Measurements from ENCODE around the gene GNA14.

GNA14 gene

GRCh38 chr9:77677397-77677796 lies 29.3 kb upstream of the GNA14 start:
- H3K4me2 ChIP-seq: no peak overlapping the region
- no peak overlapping the region for H3K27ac ChIP-seq
- no peaks in the 10 kb centered on the region for H3K4me1 ChIP-seq (ENCODE audit: low read depth, poor library complexity, severe bottlenecking)
- no peak for TF ChIP-seq CTCF (conservative IDR thresholded peaks at IDR 0.05; ENCODE audit: low read depth, low read length)
- H2AFZ ChIP-seq (ENCODE audit: low read depth): no peak overlapping the region
- H3K79me2 ChIP-seq (ENCODE audit: insufficient read depth, low read depth): no peaks in the 10 kb centered on the region
- H3K36me3 ChIP-seq (ENCODE audit: insufficient read depth): no peaks in the 10 kb centered on the region
- no peaks in the 10 kb centered on the region for H4K20me1 ChIP-seq (ENCODE audit: insufficient read depth)
- no peak overlapping the region for H3K9ac ChIP-seq
- H3K4me3 ChIP-seq (IDR thresholded peaks at IDR 0.05; ENCODE audit: insufficient read depth, low read depth, low read length): no peak overlapping the region
- no peaks in the 10 kb centered on the region for H3K27me3 ChIP-seq (ENCODE audit: insufficient read depth, low read depth)

- TF ChIP-seq CTCF (conservative IDR thresholded peaks at IDR 0.05; ENCODE audit: low read depth, low read length): no peak
- Histone ChIP-seq H3K4me1 (ENCODE audit: low read depth, poor library complexity, severe bottlenecking) (no peaks in the 10 kb centered on the region), H3K36me3 (ENCODE audit: insufficient read depth) (no peaks in the 10 kb centered on the region), H3K9ac (no peak overlapping the region), H2AFZ (ENCODE audit: low read depth) (no peak overlapping the region), H3K4me2 (no peak overlapping the region), H3K79me2 (ENCODE audit: insufficient read depth, low read depth) (no peaks in the 10 kb centered on the region), H3K27me3 (ENCODE audit: insufficient read depth, low read depth) (no peaks in the 10 kb centered on the region), H3K27ac (no peak overlapping the region), H3K4me3 (IDR thresholded peaks at IDR 0.05; ENCODE audit: insufficient read depth, low read depth, low read length) (no peak overlapping the region), H4K20me1 (ENCODE audit: insufficient read depth) (no peaks in the 10 kb centered on the region)
These were observed 26.0 kb upstream of the GNA14 start for GRCh38 chr9:77673941-77674791.

GRCh38 chr9:77672183-77672582 lies 24.1 kb upstream of the GNA14 start:
- no peaks in the 10 kb centered on the region for H4K20me1 ChIP-seq (ENCODE audit: insufficient read depth)
- no peaks in the 10 kb centered on the region for H3K79me2 ChIP-seq (ENCODE audit: insufficient read depth, low read depth)
- H3K4me1 ChIP-seq (ENCODE audit: low read depth, poor library complexity, severe bottlenecking): no peaks in the 10 kb centered on the region
- H3K27me3 ChIP-seq (ENCODE audit: insufficient read depth, low read depth): no peaks in the 10 kb centered on the region
- H3K4me3 ChIP-seq (IDR thresholded peaks at IDR 0.05; ENCODE audit: insufficient read depth, low read depth, low read length): no peak overlapping the region
- no peak overlapping the region for H3K4me2 ChIP-seq
- no peak overlapping the region for H3K9ac ChIP-seq
- TF ChIP-seq CTCF (conservative IDR thresholded peaks at IDR 0.05; ENCODE audit: low read depth, low read length): no peak
- H2AFZ ChIP-seq (ENCODE audit: low read depth): no peak overlapping the region
- no peaks in the 10 kb centered on the region for H3K36me3 ChIP-seq (ENCODE audit: insufficient read depth)
- H3K27ac ChIP-seq: no peak overlapping the region

- H3K9ac ChIP-seq: no peak overlapping the region
- no peak overlapping the region for H3K4me2 ChIP-seq
- no peak overlapping the region for H3K4me3 ChIP-seq (IDR thresholded peaks at IDR 0.05; ENCODE audit: insufficient read depth, low read depth, low read length)
- H2AFZ ChIP-seq (ENCODE audit: low read depth): no peak overlapping the region
- H4K20me1 ChIP-seq (ENCODE audit: insufficient read depth): no peaks in the 10 kb centered on the region
- no peaks in the 10 kb centered on the region for H3K79me2 ChIP-seq (ENCODE audit: insufficient read depth, low read depth)
- H3K36me3 ChIP-seq (ENCODE audit: insufficient read depth): no peaks in the 10 kb centered on the region
- no peak for TF ChIP-seq CTCF (conservative IDR thresholded peaks at IDR 0.05; ENCODE audit: low read depth, low read length)
- no peaks in the 10 kb centered on the region for H3K4me1 ChIP-seq (ENCODE audit: low read depth, poor library complexity, severe bottlenecking)
- no peaks in the 10 kb centered on the region for H3K27me3 ChIP-seq (ENCODE audit: insufficient read depth, low read depth)
- H3K27ac ChIP-seq: no peak overlapping the region
These were observed 19.0 kb upstream of the GNA14 start for GRCh38 chr9:77667151-77667550.
